Panc1 (cell line): ENCODE data around the gene ACSS3.
A peak's percentile ranks its signal among the peaks of the same experiment; 100 is the strongest.

ENCODE experiments used
- CTCF ChIP-seq: fragments of 450-650 bp; IDR thresholded peaks from 2 replicates; pipeline ENCODE4 v1.5.1; 2017; ENCODE audit warnings: mild to moderate bottlenecking
- POLR2AphosphoS5 ChIP-seq: IDR thresholded peaks from 2 replicates; pipeline ENCODE4 v1.6.1; 2012; ENCODE audit warnings: mild to moderate bottlenecking, low read depth, low read length, moderate library complexity
- REST ChIP-seq, 2 experiments: IDR thresholded peaks; 2 replicates each; pipeline ENCODE4 v1.6.1; 2011 to 2012; ENCODE audit warnings: low read depth in 2 of 2, control low read depth in 1 of 2, low read length in 1 of 2, mild to moderate bottlenecking in 1 of 2, moderate library complexity in 1 of 2; ENCODE audit not compliant: insufficient read depth in 1 of 2

GRCh38 chr12:81257947-81258551 is 180.2 kb downstream of the ACSS3 start:
- TF ChIP-seq CTCF (peak; percentile 52; the same call in 1 of the 2 replicates), POLR2AphosphoS5 (no peak), REST (IDR thresholded peaks at IDR 0.05; ENCODE audit: insufficient read depth in 1 of 2, low read depth in 2 of 2, low read length in 1 of 2) (no peak)
